ENCODE results near the gene FOXP4.
A peak's percentile ranks its signal among the peaks of the same experiment; 100 is the strongest.

The FOXP4 gene, protein sequence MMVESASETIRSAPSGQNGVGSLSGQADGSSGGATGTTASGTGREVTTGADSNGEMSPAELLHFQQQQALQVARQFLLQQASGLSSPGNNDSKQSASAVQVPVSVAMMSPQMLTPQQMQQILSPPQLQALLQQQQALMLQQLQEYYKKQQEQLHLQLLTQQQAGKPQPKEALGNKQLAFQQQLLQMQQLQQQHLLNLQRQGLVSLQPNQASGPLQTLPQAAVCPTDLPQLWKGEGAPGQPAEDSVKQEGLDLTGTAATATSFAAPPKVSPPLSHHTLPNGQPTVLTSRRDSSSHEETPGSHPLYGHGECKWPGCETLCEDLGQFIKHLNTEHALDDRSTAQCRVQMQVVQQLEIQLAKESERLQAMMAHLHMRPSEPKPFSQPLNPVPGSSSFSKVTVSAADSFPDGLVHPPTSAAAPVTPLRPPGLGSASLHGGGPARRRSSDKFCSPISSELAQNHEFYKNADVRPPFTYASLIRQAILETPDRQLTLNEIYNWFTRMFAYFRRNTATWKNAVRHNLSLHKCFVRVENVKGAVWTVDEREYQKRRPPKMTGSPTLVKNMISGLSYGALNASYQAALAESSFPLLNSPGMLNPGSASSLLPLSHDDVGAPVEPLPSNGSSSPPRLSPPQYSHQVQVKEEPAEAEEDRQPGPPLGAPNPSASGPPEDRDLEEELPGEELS

DNA sequence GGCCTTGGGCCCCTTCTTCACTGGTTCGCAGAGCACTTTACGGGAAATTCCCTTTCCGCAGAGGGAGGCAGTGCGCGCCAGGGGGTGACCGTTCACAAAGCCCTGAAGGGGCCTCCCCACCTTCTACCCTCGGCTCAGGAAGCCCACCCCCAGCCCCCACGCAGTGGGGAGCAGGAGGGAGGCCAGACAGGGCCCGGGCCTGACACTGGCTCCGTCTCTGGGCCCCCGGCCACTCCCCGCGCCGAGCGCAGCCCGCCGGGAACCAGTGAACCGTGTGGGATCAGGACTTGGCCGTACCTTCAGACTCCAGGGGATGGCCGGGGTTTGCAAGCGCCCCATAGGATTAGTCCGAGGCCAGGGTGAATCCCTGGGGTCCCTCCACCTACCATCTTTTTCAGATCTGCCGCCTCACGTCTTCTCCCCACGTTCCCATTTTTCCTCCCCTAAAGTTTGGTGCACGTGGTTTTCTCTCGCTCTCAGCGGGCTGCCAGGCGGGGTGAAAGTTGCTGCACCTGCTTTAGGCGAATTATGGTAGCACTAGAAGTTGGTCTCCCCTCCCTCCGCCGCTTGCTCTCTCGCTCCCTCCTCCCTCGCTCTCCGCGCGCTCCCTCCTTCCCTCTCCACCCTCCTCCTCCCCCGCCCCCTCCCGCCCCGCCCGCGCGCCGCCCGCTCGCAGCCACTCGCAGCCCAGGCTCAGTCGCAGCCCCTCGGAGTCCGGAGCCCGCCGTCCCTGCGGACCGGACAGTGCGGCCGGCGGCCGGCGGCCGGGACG is at the start of gene FOXP4:
FOXP4 (plus strand) TSS at position 679 of the 772 bp plus-strand sequence. CDS start 19,380 bp downstream, outside the sequence.
- peak; percentile 90 for DNase-seq (ENCODE audit: low spot score)
- in situ Hi-C loops (cut with MboI; ENCODE audit: low sequenced_read_pairs, unreplicated experiment) = no loop called here
- TF ChIP-seq, protein P1, sequence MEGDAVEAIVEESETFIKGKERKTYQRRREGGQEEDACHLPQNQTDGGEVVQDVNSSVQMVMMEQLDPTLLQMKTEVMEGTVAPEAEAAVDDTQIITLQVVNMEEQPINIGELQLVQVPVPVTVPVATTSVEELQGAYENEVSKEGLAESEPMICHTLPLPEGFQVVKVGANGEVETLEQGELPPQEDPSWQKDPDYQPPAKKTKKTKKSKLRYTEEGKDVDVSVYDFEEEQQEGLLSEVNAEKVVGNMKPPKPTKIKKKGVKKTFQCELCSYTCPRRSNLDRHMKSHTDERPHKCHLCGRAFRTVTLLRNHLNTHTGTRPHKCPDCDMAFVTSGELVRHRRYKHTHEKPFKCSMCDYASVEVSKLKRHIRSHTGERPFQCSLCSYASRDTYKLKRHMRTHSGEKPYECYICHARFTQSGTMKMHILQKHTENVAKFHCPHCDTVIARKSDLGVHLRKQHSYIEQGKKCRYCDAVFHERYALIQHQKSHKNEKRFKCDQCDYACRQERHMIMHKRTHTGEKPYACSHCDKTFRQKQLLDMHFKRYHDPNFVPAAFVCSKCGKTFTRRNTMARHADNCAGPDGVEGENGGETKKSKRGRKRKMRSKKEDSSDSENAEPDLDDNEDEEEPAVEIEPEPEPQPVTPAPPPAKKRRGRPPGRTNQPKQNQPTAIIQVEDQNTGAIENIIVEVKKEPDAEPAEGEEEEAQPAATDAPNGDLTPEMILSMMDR (IDR thresholded peaks at IDR 0.05; ENCODE audit: borderline replicate concordance, control extremely low read depth, extremely low read depth, insufficient read depth, missing control alignments) = no peak

DNA sequence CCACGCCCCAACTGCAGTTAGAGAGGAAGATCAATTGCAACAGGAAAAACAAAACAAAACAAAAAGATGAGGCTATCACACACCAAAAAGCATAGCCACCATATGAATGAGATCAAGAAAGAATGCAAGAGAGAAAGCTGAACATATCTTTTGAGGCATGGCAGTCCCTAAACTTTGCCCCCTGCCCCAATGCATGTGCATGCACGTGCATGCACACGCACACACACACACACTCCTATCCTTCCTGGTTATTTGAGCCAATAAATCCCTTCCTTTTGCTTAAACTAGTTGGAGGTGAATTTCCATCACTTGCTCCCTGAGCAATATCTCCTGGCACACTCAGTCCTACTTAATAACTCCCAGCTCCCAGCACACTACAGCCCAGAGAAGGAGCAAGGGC is 48.6 kb upstream of the FOXP4 start:
- DNase-seq (ENCODE audit: low spot score) = no peak
- in situ Hi-C loops (cut with MboI; ENCODE audit: low sequenced_read_pairs, unreplicated experiment) = no loop called here

GRCh38 chr6:41497994-41498393 is 48.2 kb upstream of the FOXP4 start:
- in situ Hi-C loops (cut with MboI; ENCODE audit: low sequenced_read_pairs, unreplicated experiment) = no loop called here
- TF ChIP-seq, protein P1 (IDR thresholded peaks at IDR 0.05; ENCODE audit: borderline replicate concordance, control extremely low read depth, extremely low read depth, insufficient read depth, missing control alignments) = no peak
- DNase-seq (ENCODE audit: low spot score) = no peak

More for the DNA sequence above, 48.6 kb upstream of the FOXP4 start:
- TF ChIP-seq, protein P1 (IDR thresholded peaks at IDR 0.05; ENCODE audit: borderline replicate concordance, control extremely low read depth, extremely low read depth, insufficient read depth, missing control alignments) = no peak

GRCh38 chr6:41498968-41499599 is 47.1 kb upstream of the FOXP4 start:
- in situ Hi-C loops (cut with MboI; ENCODE audit: low sequenced_read_pairs, unreplicated experiment) = no loop called here
- DNase-seq (ENCODE audit: low spot score) = no peak

GRCh38 chr6:41500561-41500960 is 45.6 kb upstream of the FOXP4 start:
- TF ChIP-seq, protein P1 (IDR thresholded peaks at IDR 0.05; ENCODE audit: borderline replicate concordance, control extremely low read depth, extremely low read depth, insufficient read depth, missing control alignments) = no peak
- in situ Hi-C loops (cut with MboI; ENCODE audit: low sequenced_read_pairs, unreplicated experiment) = no loop called here
- no peak for DNase-seq (ENCODE audit: low spot score)

More at GRCh38 chr6:41498968-41499599, 47.1 kb upstream of the FOXP4 start:
- TF ChIP-seq, protein P1 (IDR thresholded peaks at IDR 0.05; ENCODE audit: borderline replicate concordance, control extremely low read depth, extremely low read depth, insufficient read depth, missing control alignments) = no peak

GRCh38 chr6:41502566-41502916 is 43.6 kb upstream of the FOXP4 start:
- in situ Hi-C loops (cut with MboI; ENCODE audit: low sequenced_read_pairs, unreplicated experiment) = no loop called here
- DNase-seq (ENCODE audit: low spot score) = no peak
- TF ChIP-seq, protein P1 (IDR thresholded peaks at IDR 0.05; ENCODE audit: borderline replicate concordance, control extremely low read depth, extremely low read depth, insufficient read depth, missing control alignments) = no peak
